B cell (primary cell): Measurements from ENCODE around the gene IMMP2L. TPM values are rescaled to one million over a fixed set of nuclear protein-coding genes. Genes with fewer than 3 reads are reported as not detected.

Source experiments
- ATAC-seq: fragments of 200-7000 bp; cut with Tn5 transposase; one replicate; pipeline ENCODE4 v1.10.0; 2021; ENCODE audit warnings: low read depth, mild to moderate bottlenecking, moderate number of reproducible peaks, moderate library complexity
- CTCF ChIA-PET: fragments of 350-600 bp; sonication (Branson Sonifier 250); formaldehyde crosslinking; loops from one replicate; lab custom pipeline; 2021; ENCODE audit warnings: antibody characterized with exemption, inconsistent platforms; lab: Charles Lee
- POLR2A ChIA-PET: fragments of 350-600 bp; sonication (Branson Sonifier 250); formaldehyde crosslinking; loops from one replicate; lab custom pipeline; 2021; ENCODE audit warnings: antibody characterized with exemption; lab: Charles Lee
- DNase-seq: peaks from one replicate; pipeline ENCODE4 v3.0.0; 2013
- H2AFZ ChIP-seq: 2 replicates; pipeline ENCODE4 v1.6.1; 2012; ENCODE audit warnings: mild to moderate bottlenecking, low read depth, low read length; ENCODE audit not compliant: insufficient read depth, poor library complexity, severe bottlenecking
- H3K27ac ChIP-seq, 2 donors: 1 replicate in 1 of 2; 2 replicates in 1 of 2; pipeline ENCODE4 v1.5.1; 2012 to 2013; ENCODE audit warnings: low read length in 2 of 2, mild to moderate bottlenecking in 2 of 2, moderate library complexity in 1 of 2
- H3K27me3 ChIP-seq, 4 experiments: fragments of 200-600 bp in 1 of 4; sonication (generic) in 1 of 4; replicated peaks in 1 of 4; 1 replicate in 2 of 4; 2 replicates in 2 of 4; pipeline versions ENCODE4 v1.6.1 to v1.7.0; 2013 to 2016; ENCODE audit warnings: low read length in 3 of 4, mild to moderate bottlenecking in 2 of 4, mixed read lengths in 1 of 4, moderate library complexity in 1 of 4; ENCODE audit not compliant: insufficient read depth in 4 of 4, control insufficient read depth in 3 of 4; ENCODE audit errors: control extremely low read depth in 1 of 4
- H3K36me3 ChIP-seq, 2 experiments: replicated peaks in 1 of 2; 1 replicate in 1 of 2; 2 replicates in 1 of 2; pipeline versions ENCODE4 v1.6.1 to v1.7.1; 2013; ENCODE audit warnings: low read length in 1 of 2; ENCODE audit not compliant: insufficient read depth in 2 of 2, control insufficient read depth in 1 of 2; ENCODE audit errors: control extremely low read depth in 1 of 2, extremely low read depth in 1 of 2
- H3K4me1 ChIP-seq, 2 donors: fragments of 200-600 bp in 1 of 2; sonication (generic) in 1 of 2; 1 replicate in 1 of 2; 2 replicates in 1 of 2; pipeline versions ENCODE4 v1.5.1 to v1.6.1; 2013 to 2017; ENCODE audit warnings: low read length in 2 of 2; ENCODE audit not compliant: control insufficient read depth in 2 of 2, insufficient read depth in 2 of 2
- H3K4me2 ChIP-seq: replicated peaks from 2 replicates; pipeline ENCODE3; 2012; ENCODE audit warnings: mild to moderate bottlenecking, low read depth, low read length; ENCODE audit not compliant: poor library complexity, severe bottlenecking
- H3K4me3 ChIP-seq, 5 experiments: fragments of 200-600 bp in 1 of 5; sonication (generic) in 1 of 5; 1 replicate in 3 of 5; 2 replicates in 2 of 5; pipeline versions ENCODE4 v1.5.1 to v1.7.0; 2011 to 2016; ENCODE audit warnings: low read length in 4 of 5, mild to moderate bottlenecking in 4 of 5, low read depth in 2 of 5, control low read depth in 1 of 5, moderate library complexity in 1 of 5; ENCODE audit not compliant: insufficient read depth in 1 of 5; ENCODE audit errors: control extremely low read depth in 1 of 5, extremely low read depth in 1 of 5
- H3K79me2 ChIP-seq: fragments of 200-600 bp; sonication (generic); one replicate; pipeline ENCODE4 v1.6.0; 2016; ENCODE audit warnings: low read length; ENCODE audit not compliant: control insufficient read depth, insufficient read depth
- H3K9ac ChIP-seq: fragments of 200-600 bp; sonication (generic); 2 replicates; pipeline ENCODE4 v1.6.1; 2017; ENCODE audit warnings: mild to moderate bottlenecking, low read length, moderate library complexity
- H3K9me3 ChIP-seq, 3 donors: one replicate each; pipeline versions ENCODE4 v1.6.1 to v1.7.1; 2013; ENCODE audit warnings: low read length in 2 of 3; ENCODE audit not compliant: control insufficient read depth in 2 of 3, insufficient read depth in 1 of 3; ENCODE audit errors: control extremely low read depth in 1 of 3
- H4K20me1 ChIP-seq: 2 replicates; pipeline ENCODE4 v1.6.0; 2012; ENCODE audit warnings: mild to moderate bottlenecking, low read length; ENCODE audit not compliant: insufficient read depth, control insufficient read depth, poor library complexity, severe bottlenecking
- H3K27ac Mint-ChIP-seq: one replicate; pipeline ENCODE4 v1.8.0; 2021; ENCODE audit warnings: mixed read lengths
- H3K27me3 Mint-ChIP-seq: one replicate; pipeline ENCODE4 v1.8.0; 2021; ENCODE audit warnings: mixed read lengths
- H3K4me1 Mint-ChIP-seq: one replicate; pipeline ENCODE4 v1.8.0; 2021; ENCODE audit warnings: mixed read lengths
- H3K4me3 Mint-ChIP-seq: one replicate; pipeline ENCODE4 v1.8.0; 2021; ENCODE audit warnings: mixed read lengths
- H3K9me3 Mint-ChIP-seq: one replicate; pipeline ENCODE4 v1.8.0; 2022; ENCODE audit warnings: mixed read lengths; ENCODE audit not compliant: insufficient read depth
- CTCF ChIP-seq: fragments of 200-600 bp; IDR thresholded peaks from one replicate; pipeline ENCODE4 v1.8.0; 2022; ENCODE audit warnings: antibody characterized with exemption, mild to moderate bottlenecking
- EZH2 ChIP-seq: IDR thresholded peaks from 2 replicates; pipeline ENCODE4 v1.6.1; 2012; ENCODE audit warnings: borderline replicate concordance, low read depth, mild to moderate bottlenecking, moderate library complexity, low read length; ENCODE audit not compliant: insufficient read depth, poor library complexity, severe bottlenecking
- WGBS: methylation state at CpG from one replicate; pipeline ENCODE4 v1.1.5; 2013; ENCODE audit warnings: missing lambda C conversion rate; ENCODE audit not compliant: insufficient coverage; 5-methylcytosine and 5-hydroxymethylcytosine counted together
- intact Hi-C: fragments of 100-400 bp; cut with micrococcal nuclease; formaldehyde crosslinking; loops from one replicate; pipeline ENCODE4 v1.10.0; 2022
- polyA plus RNA-seq: library from polyadenylated mRNA; depleted of rRNA; stranded (reverse); fragments of >200 nt; gene quantifications from 2 replicates; pipeline ENCODE4 v1.2.3, GENCODE V29; 2012
- total RNA-seq, 2 donors: library from RNA; stranded (reverse); fragments of 120-200 nt in 1 of 2; gene quantifications; 1 replicate in 1 of 2; 2 replicates in 1 of 2; pipeline versions ENCODE4 v1.2.3 to v1.2.4, GENCODE V29; 2013 to 2022

Gene IMMP2L
- total and polyA plus RNA-seq, 2 donors (not counting 1 experiment from before 2014, with no cell fraction given): 3.8 to 34.2 TPM

DNA sequence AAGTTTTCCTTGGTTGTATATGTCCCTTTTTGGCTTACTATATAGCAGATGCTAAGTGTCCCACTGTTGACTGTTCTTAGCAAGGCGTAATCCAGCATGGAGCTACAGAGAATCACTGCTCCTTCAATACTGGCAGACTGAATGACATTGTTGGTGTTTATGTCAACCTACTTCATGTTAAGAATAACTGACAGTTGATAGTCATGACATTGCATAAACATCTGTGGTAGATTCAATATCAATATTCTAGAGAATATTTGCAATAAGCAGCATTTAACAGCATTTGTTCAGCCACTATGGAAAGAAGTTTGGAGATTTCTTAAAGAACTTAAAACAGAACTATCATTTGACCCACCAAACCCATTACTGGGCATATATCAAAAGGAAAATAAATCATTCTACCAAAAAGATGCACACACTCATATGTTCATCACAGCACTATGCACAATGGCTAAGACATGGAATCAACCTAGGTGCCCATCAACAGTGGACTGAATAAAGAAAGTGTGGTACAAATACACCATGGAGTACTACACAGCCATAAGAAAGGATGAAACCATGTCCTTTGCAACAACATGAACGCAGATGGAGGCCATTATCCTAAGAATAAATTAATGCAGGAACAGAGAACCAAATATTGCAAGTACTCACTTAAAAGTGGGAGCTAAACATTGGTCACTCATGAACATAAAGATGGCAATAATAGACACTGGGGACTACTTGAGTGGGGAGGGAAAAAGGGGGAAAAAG lies 88.7 kb downstream of the IMMP2L start:
- intact Hi-C loops: no loop called here

More for the DNA sequence above, 88.7 kb downstream of the IMMP2L start:
- H3K4me2 ChIP-seq: no peak overlapping the region
- ChIA-PET CTCF (no interaction called here), POLR2A (no interaction called here)
- no peak overlapping the region for H3K27ac Mint-ChIP-seq
- H3K9me3 Mint-ChIP-seq: peaks cover 9% of the 10 kb centered on the region
- H3K4me3 ChIP-seq: no peak overlapping the region
- no peak overlapping the region for H3K27ac ChIP-seq
- ATAC-seq (no peak), DNase-seq (no peak)
- H3K27me3 ChIP-seq: no peaks in the 10 kb centered on the region
- TF ChIP-seq CTCF: no peak
- no peak for TF ChIP-seq EZH2
- no peaks in the 10 kb centered on the region for H3K36me3 ChIP-seq
- no peaks in the 10 kb centered on the region for H3K4me1 Mint-ChIP-seq
- peaks cover 0 to 5% (median 3%) of the 10 kb centered on the region in 3 donors for H3K9me3 ChIP-seq
- no peaks in the 10 kb centered on the region for H3K79me2 ChIP-seq
- no peaks in the 10 kb centered on the region for H3K4me1 ChIP-seq
- H3K27me3 Mint-ChIP-seq: no peaks in the 10 kb centered on the region
- no peak overlapping the region for H3K4me3 Mint-ChIP-seq
- WGBS: 88% methylated on average over 1 of the region's 2 CpGs
- no peak overlapping the region for H3K9ac ChIP-seq
- H4K20me1 ChIP-seq: no peaks in the 10 kb centered on the region
- H2AFZ ChIP-seq: no peak overlapping the region
